GM21526 (cell line): ENCODE results near the gene MEG3.

Source experiments
- ATAC-seq: cut with Tn5 transposase; IDR thresholded peaks from one replicate; pipeline ENCODE4 v1.9.1; 2021; ENCODE audit warnings: moderate library complexity; ENCODE audit not compliant: unreplicated experiment, low FRiP score

The MEG3 gene

DNA sequence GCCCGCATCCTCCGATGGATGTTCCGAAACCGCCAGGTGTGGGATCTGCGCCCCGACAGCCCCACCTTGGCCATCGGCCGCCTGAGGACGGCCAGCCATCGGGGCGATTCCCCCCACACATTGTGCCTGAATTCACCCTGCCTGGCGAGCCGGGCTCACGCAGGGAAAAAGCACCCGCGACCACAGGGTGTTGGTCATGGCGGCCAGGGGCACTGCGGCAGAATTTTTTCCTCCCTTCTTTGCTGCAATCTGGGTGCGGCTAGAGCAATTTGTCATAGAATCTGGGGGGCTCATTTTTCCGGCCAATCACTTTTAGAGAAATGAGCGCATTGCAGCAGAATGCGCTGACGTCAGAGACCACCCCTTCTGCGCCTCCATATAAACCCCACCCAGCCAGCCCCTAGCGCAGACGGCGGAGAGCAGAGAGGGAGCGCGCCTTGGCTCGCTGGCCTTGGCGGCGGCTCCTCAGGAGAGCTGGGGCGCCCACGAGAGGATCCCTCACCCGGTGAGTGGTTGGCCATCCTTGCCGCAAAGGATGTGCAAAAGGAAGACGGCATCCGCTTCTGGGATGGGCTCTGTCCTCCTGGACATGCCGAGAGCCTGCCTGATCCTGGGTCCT, at the start of gene MEG3:
MEG3 (plus strand) TSS at position 406 of the 619 bp plus-strand sequence.
- ATAC-seq = no peak

DNA sequence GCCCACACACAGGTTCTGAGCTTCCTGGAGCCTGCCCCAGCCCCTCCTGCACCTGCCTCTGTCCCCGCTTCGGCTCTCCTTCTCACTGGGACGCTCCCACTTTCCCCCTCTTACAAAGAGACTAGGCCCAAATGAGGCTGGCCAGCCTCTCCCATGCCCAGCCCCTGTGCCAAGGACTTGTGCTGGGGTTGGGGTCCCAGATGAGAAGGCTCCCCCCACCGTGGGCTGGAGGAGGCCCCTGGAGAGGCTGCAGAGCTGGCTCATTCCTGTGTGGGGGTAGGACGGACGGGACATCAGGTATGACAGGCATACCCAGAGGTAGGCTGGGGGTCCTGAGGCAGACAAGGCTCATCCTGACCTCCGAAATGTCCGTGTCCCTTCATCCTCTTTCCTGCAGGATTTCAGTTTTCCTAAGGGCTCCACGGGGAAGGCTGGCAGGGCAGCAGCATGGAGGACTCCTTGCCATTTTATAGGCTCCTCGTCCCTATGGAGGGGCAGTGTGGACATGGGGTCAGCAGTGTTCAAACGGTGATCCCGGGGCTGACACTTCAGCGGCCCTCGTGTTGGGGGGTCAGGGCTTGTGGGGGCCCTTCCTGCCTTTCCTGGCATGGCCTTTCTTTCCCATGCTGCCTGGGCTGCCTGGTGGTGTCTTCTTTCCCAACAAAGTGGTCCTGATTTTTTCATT, 49.1 kb upstream of the MEG3 start:
- ATAC-seq = no peak

DNA sequence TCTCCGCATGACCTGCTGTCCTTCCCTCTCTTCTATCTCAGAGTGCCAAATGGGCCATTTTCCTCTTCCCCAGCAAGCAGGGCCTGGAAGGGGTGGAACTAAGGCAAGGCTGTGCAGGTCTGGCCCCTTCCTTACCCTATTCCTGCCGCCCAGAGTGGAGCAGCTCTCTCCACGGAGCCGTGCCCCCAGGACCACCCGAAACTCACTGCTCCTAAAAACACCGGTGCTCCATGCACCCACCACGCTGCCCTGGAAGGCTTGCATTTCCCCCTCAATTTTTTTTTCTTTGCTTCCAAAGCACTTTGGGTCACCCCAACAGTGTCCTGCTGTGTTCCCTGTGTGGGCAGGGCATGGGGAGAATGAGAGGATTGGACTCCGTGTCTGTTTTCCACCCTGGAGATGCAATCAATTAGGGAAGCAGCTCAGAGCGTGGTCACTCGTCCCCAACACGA, 48.5 kb upstream of the MEG3 start:
- no peak for ATAC-seq

DNA sequence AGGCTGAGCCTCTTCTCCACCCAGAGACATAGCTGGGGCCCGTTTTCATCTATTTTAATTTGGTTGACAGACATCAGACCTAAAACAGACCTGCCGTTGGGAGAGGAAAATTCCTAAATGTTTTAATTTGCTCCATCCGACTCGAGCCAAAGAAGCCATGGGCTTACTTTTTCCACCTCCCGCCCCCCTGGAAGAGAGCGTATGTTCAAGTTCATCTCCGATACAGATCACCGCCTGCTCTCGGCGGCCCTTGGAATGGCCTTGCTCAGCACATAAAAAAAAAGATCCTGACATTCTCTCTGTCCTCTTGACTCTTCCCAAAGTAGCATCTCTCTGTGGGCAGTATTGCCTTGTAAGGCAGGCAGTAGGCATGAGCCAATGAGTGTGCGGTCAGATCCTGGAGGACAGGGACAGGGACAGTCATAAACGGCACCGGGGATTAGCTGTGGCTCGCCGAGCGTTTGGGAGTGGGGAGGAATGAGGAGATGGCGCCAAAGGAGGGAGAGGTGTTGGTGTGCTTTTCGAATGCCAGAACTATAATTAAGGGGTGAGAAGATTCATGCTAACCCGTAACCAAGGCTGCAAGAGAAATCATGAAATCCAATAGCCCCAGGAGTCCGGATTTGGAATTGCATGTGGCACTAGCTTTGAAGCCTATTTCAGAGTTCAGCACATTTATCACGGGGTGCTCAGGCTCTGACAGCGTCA, 47.9 kb upstream of the MEG3 start:
- no peak for ATAC-seq

DNA sequence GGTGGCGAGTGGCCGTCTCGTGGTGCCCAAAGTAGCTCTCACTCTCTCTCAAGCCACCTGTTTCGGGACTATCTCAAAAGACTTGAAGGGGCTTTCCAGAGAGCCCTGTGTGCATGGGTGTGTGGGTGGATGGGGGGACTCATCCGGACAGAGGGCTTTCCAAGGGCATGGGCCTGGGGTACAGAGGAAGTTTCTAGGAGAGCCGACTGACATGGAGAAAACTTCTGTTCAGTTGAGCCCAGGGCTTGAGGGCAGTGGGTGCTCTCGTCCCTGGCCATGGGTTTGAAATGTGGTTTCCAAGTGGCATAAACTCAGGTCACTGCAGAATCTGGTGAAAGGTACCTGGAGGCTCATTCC, 47.4 kb upstream of the MEG3 start:
- no peak for ATAC-seq

DNA sequence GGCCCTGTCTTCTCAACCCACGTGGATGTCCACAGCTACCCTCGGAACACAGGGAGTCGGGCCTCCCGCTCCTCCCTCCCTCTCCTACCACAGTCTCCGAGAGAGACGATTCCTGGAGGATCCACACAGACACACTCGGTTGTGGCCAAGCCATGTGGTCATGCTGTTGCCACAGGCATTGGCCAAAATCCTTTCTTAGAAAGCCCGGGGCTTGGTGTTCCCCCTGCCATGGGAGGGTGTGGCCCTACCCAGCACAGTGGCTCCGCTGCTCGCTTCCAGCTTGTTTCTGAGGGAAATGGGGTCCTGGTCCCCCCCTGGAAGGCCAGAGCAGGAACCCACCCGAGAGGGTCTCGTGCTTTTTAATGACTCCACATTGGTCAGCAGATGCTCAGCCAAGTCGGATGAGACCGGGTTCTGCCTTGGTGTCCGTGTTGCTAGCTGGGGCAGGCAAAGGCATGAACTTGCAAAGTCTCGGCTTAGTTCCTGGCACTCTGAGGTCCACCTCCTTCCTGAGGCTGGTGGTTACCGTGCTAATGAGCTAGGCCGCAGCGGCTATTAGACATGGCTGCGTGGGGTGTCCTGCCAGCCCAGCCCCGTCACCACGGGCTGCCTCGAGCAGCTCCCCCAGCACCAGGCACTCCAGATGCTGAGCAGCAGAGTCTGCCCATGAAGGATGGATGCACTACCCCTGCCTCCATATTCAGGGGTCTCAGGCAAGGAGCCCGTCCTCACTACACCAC, 46.8 kb upstream of the MEG3 start:
- ATAC-seq = no peak

DNA sequence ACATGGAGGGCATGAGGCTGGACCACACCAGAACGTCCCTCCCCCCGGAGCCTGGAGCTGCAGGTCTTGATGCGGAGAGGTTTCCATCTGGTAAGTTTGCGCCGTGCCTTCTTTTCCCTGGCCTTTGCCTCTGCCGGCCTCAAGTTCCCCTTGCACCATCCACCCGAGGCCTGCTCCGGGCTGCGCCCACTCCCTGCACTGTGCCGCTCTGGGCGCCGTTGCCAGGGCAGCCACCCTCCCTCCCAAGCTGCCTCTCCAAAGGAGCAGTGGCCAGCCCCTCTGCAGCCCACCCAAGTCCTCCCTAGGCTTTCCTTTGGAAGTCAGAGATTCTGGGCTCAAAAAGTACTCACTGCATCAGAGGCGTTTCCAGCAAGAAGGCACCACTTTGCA, 46.2 kb upstream of the MEG3 start:
- ATAC-seq = no peak

DNA sequence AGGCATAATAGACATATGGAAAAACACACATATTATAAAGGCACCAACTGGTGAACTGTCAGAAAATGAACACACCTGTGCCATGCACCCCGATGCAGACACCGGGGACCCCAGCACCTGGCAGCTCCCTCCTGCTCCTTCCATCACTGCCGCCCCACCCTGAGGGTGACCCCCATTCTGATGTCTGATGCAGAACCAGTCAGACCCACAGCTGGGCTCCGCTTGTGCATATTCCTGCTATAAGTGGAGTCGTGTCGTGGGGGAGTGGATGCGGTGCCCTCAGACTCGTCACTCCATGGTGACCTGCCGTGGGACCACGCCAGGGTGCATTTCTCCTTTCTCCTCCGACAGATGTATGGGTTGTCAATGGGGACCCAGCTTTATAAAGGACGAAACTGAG, 45.7 kb upstream of the MEG3 start:
- no peak for ATAC-seq

DNA sequence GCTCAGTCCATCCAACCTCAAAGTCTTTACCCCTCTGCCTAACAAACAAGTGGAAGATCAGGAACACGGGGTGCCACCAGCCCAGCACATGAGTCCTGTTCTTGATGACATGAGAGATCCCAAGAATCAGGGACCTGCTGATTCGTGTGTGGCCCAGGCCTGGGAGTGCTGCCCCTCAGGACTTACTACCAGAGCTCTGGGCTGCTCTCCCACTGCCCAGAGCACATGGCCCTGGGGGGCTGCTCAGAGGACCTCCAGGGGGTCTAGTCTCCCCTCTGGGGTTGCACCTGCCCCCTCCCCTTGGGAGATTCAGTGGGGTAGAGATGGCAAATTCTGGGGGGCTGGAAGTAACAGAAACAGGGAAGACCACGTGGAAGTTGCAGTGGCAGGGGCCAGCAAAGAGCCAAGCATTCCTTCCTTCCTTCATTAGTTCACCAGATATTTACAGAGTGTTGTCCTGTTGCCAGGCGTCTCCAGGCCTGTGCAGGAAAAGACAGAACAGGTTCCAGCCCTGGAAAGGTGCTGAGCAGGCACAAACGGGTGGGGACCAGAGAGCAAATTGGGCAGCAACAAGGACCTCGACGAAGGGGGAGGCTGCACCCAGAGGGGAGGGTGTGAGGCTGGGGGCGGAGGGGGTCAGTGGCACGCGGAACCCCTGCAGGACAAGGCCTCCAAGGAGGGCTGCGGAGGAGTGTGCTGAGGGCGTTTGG, 45.1 kb upstream of the MEG3 start:
- ATAC-seq = no peak

DNA sequence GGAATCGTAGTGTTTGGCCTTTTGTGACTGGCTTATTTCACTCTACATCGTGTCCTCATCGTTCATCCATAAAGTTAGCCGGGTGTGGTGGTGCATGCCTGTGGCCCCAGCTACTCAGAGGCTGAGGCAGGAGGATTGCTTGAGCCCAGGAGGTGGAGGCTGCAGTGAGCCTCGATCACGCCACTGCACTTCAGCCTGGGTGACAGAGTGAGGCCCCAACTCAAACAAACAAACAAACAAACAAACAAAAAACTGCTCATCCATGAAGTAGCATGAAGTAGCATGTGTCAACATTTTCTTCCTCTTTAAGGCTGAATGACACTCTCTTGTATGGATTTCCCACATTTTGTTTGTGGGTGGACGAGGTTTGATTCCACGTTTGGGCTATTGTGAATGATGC, 44.0 kb upstream of the MEG3 start:
- no peak for ATAC-seq

DNA sequence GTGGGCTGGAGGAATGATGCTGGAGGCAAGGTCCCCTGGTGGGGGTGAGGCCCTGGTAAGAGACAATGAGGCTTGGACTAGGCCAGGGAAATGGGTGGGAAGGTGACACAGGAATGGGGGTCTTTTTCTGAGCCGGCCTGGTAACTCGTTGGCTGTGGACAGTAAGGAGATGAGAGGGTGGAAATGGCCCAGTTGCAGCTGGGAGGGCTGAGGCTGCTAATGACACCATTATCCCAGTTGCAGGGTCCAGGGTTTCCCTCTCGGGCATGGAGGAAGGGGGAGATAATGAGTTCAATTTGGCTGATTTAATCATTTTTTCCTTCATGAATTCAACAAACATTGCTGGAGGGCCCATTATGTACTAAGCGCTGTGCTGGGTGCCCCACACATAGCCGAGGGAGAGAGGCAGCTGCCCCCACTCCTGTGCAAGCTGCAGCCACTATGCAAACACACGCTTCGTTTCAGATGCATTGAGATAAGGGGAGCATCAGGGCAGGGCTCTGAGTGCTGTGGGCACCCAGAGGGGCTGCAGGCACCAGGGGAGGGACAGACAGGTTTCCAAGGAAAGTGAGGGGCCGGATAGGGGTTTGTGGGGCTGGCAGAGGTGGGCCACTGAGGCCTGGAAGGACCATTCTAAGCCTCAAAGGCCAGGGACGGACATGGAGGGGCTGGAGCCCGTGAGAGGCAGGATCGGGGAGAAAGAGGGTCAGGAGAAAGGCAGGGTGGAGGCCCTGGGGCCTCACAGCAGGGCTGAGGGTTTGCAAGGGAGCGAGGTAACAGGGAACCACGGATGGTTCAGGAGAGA, 43.2 kb upstream of the MEG3 start:
- no peak for ATAC-seq

DNA sequence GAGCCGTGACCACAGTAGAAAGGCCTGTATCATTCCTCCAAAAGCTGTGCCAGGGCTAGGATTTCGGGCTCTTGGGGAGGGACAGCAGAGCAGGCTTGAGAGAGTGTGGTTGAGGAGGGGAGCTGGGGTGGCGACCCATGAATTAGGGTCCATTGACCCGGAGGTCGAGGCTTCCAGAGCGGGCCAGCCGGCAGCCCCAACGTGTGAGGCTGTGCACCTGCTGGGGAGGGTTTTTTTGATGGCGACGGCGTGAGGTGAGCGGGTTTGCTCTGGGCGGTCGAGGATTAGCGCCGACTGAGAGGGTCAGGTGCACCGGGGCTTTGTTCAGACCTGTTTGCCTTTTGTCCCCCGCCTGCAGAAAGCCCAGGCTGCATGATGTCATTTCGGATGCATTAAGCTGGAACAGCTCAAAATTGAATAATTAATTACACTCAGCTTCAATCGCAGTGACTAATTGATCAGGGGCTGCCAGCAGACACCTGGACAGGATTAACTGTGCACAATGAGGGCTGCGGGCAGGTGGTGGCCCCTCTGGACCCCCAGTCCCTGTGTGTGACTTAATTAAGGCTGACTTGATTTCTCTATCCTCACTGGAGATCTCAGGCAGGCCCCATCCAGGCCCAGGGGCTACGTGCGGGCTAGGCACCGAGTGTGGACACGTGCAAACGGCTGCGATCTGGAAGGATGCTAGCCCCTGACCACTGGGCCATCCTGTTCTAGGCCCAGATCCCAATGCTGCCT, 42.1 kb upstream of the MEG3 start:
- ATAC-seq = no peak

DNA sequence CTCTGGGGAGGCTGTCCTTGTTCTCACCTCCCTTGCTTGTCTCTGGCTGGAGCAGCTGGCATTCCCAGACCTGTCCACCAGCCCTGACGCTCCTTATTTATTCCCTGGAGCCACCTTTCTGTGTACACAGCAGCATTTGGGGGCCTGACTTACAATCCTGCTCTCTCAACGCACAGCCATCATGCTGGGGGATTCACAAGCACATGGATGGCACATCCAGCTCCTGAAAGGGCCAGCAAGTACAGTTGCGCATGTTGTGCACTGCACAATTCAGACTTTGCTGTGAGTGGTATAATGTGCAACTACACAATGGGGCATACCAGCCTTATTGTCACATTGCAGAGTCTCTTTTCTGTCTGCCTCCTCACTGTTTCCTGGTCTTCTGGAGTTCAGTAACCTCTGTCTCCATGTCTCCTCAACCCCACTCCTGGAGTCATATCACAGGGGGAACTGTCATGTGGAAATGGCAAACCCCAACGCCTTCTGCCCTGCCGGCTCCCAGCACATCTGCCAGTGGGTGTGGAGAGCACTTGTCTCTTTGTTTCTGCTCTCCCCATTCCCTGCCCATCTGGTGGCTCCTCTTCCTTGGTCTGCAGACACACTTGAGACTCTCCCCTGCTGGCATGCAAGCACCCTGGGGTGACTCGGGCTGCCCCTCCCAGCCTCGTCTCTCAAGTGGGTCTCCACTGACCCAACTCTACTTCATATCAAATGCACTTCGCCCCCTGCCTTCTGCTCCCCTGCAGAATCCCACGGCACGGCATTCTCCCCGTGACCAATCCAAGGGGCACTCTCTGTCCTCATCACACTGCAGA, 41.2 kb upstream of the MEG3 start:
- ATAC-seq = no peak

DNA sequence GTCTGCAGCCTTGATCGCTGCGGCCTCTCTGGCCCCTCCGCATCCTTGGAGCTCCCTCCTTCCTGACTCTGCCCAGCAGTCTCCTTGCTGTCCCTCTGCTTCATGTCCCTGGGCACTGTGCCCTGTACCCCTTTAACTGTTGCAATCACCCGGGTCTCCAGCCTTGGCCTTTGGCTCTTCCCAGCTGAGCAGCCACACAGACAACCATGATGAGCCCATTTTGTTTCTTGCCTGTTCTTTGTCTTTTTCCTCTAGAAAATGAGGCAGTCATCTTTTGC, 40.6 kb upstream of the MEG3 start:
- ATAC-seq = no peak

DNA sequence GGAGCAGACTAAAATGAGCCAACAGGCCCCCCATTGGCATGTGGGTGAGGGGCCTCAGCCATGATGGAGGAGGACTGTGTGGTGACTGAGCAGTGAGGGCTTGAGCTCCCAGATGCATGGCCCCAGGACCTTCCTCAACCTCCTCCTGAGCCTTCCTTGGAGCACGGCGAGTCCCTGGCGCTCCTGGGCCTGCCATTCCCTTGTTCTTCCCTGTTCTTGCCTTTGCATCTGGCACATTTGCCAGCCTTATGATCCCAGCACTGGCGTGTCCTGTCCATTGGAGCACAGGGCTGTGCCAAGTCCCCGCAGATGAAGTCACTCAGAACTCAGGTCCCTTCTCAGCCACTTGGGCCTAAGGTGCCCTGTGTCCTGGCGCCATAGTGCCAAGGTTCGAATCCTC, 40.3 kb upstream of the MEG3 start:
- ATAC-seq = no peak

DNA sequence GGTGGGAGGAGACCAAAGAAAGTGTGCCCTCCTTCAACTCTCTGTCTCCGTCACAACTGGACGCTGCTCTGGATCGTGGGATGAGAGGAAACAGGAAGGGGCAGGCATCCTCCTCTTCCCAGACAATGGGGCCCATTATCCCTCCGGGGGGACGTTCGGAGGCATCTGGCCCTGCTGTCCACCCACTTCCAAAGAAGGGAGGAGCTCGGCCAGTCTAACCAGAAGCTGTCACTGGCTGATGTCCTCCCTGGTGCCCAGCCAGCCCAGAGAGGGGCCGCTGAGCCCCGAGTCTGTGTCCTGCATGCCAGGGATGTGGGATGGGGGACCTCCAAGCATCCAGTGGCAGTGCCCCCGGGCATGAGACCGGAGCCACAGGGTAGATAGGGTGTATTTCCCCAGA, 39.8 kb upstream of the MEG3 start:
- no peak for ATAC-seq

DNA sequence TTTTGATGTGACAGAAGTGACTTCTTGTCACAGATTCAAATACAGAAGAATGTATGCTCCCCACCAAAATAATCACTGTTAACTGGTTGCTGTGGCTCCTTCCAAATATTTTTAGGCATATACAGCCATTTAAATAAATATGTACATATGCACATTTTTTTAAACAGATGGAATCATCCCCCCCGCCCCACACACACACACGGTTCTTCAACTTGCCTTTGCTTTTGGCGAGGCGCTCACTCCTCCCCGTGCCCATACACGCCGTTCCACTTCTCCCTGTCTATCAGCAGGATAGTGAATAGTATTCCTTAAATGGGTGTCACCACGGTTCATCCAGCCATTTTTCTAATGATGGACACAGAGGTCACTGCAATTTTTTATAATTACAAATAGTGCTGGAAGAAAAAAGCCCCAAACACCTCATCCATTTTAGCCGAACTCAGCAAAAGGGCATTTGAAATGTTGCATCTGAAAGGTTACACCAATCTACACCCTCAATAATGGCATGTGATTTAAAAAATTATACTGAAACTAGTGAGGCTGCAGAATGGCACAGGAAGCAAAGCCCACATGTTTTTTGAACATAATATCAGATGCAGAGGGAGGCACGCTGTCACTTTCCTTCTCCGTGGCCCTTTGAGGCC, 39.2 kb upstream of the MEG3 start:
- no peak for ATAC-seq

DNA sequence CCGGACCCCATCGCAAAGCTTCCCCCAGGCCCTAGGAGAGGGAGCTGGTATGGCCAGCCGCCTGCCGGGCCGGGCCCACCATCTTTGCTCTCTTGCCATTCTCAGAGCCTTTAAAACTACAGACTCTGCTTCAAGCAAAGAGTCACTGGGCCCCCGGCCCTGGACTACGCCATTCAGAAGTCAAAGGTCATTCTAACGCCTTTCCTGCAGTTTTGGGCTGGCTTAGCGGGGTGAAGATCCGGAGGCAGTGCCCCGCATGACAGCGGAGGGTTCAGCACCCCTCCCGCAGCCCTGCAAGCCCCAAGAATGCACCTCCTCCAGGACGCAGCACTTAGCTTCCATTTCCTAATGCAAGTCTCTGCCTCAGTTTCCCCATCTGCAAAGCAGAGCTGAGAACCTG, 38.3 kb upstream of the MEG3 start:
- no peak for ATAC-seq
